Omental fat pad (tissue), 4 donors: ENCODE data around the gene FLNA. TPM values are rescaled to one million over a fixed set of nuclear protein-coding genes. Genes with fewer than 3 reads are reported as not detected.

Experiments used
- ATAC-seq: fragments of 150-250 bp; one replicate; pipeline ENCODE4 v1.9.1; 2016; ENCODE audit warnings: mild to moderate bottlenecking, moderate library complexity; ENCODE audit not compliant: low FRiP score
- DNase-seq: peaks from one replicate; pipeline ENCODE4 v3.0.0-alpha.2; 2019; ENCODE audit warnings: low spot score
- CTCF ChIP-seq, 3 donors: fragments of 450-650 bp; IDR thresholded peaks; one replicate each; pipeline ENCODE4 v1.5.1; 2016 to 2017; ENCODE audit warnings: antibody characterized with exemption in 3 of 3, mild to moderate bottlenecking in 3 of 3, moderate library complexity in 2 of 3
- total RNA-seq, 4 donors: library from RNA; depleted of rRNA; stranded (reverse); fragments of >200 nt; gene quantifications; one replicate each; pipeline ENCODE4 v1.1.0, GENCODE V29; 2016

FLNA gene
- total RNA-seq, 4 donors from 2014 or later, result 496 to 1,133 (median 729) TPM

DNA sequence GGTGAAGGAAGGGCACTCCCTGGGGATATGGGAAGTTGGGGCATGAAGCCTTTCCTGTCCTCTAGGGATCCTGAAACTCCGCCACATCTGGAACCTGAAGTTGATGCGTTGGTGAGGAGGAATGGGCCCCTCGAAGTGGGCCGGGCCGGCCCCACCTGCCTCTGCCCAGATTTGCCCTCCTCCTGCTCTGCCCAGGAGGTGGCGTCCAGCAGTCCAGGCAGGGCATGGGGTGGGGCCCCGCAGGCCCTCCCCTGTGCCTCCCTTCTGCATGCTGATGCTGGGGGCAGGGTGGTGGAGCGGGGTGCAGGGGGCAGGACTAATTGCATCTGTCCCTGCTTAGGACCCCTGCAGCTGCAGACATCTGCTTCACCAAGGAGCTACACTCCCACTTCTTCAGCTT, 38.7 kb upstream of the FLNA start:
- DNase-seq (no peak), ATAC-seq (no peak)
- TF ChIP-seq CTCF (IDR thresholded peaks at IDR 0.05), result no peak

GRCh38 chrX:154412468-154412867, 38.0 kb upstream of the FLNA start:
- ATAC-seq (no peak), DNase-seq (no peak)
- TF ChIP-seq CTCF (IDR thresholded peaks at IDR 0.05), result no peak

- no peak for TF ChIP-seq CTCF (IDR thresholded peaks at IDR 0.05)
- ATAC-seq (no peak), DNase-seq (no peak)
These were observed 37.5 kb upstream of the FLNA start for GRCh38 chrX:154411981-154412340.

- DNase-seq, result peak; percentile 68
- peak; percentile 88 for ATAC-seq
- no peak for TF ChIP-seq CTCF (IDR thresholded peaks at IDR 0.05)
These were observed 34.9 kb upstream of the FLNA start, which contains the start of gene DNASE1L1 for GRCh38 chrX:154409222-154409871. TSS of gene DNASE1L1 (minus strand) at chrX:154409254. CDS start at chrX:154405568, 3,686 bp downstream.

DNA sequence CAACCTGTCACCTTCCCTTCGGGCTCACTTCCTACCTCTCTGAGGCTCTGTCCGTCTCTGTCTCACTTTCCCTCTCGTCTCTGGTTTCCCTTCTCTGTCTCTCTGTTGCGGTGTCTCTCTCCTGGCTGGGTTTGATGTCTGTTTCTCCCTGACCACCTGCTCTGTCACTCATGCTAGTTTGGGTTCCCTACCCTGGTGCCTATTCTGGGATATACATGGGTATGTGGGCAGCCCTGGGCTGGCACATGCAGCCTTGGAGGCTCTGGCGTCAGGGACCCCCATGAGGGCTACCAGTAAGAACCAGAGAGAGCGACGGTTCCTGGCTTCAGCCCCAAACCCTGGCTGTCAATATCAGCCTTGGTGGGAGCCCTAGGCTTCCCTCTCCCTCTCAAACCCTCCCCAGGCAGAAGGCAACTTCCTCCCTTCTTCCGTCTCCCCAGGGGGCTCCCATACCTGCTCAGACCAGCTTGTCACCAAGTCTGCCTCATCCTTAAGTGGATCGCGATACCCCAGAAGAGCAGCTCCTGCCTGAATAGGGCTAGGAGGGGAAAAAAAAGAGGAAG, 34.3 kb upstream of the FLNA start:
- DNase-seq (no peak), ATAC-seq (peak; percentile 16)
- no peak for TF ChIP-seq CTCF (IDR thresholded peaks at IDR 0.05)

- no peak for TF ChIP-seq CTCF (IDR thresholded peaks at IDR 0.05)
- DNase-seq (no peak), ATAC-seq (no peak)
These were observed 30.3 kb upstream of the FLNA start for GRCh38 chrX:154404625-154405192.

- no peak for DNase-seq
- no peak for ATAC-seq
- TF ChIP-seq CTCF (IDR thresholded peaks at IDR 0.05), result no peak
These were observed 29.4 kb upstream of the FLNA start for GRCh38 chrX:154403858-154404257.
